Measurements from ENCODE around the gene HOXA9. TPM values are rescaled to one million over a fixed set of nuclear protein-coding genes. Genes with fewer than 3 reads are reported as not detected.

Gene HOXA9
- total and polyA plus RNA-seq, 2 of the 8 experiments (the other 6 are each of a cell fraction or from before 2014, with no cell fraction given) = not detected

DNA sequence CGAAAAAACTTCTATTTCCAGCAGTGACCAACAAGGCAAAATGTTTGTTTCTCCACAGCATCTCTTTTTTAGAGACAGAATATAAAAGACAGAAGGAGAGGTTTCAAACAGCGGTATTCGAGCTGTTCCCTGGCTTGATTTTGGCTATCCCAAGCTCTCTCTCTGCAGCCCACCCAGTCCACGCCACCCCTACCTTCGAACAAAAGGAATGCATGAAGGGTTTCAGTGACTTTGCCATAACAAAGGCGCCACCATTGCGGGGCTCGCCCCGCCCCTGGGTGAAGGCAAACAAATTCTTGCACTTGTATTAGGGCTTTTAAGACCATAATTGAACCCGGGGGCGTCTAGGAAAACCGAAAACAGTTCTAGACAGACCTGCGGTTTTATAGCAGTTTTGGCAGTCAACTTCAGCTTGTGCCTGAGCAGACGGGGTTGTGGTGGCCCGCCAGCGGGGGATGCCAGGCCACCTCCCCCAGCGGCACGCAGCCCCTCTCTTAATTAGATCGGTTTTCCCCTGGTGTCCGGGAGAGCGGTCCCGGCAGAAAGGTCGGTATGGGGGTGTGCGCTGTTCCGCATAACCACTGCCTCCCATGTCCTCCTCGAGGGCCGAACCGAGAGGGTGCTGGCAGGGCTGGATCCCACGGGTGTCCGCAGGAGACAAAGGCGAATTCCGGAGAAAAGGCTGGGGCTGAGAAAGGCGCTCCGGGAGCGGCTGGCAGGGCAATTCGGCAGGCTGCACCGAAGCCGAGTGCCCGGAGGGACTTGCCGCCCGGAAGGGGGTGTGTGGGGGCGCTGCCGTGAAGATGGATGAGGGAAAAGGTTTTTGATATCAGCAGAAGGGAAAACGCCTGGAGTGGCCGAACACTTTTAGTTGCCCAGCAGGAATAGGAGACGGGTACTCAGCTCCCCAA is 22.4 kb upstream of the HOXA9 start:
- no peak overlapping the region for H2AFZ ChIP-seq (ENCODE audit: low read length)
- TF ChIP-seq, protein P1, sequence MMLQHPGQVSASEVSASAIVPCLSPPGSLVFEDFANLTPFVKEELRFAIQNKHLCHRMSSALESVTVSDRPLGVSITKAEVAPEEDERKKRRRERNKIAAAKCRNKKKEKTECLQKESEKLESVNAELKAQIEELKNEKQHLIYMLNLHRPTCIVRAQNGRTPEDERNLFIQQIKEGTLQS (IDR thresholded peaks at IDR 0.05; ENCODE audit: insufficient read depth, low read depth, low read length) = no peak
- TF ChIP-seq CREB1 (IDR thresholded peaks at IDR 0.05) = no peak
- no peak for TF ChIP-seq HDAC6 (IDR thresholded peaks at IDR 0.05; ENCODE audit: low read depth, low read length)
- no peak for TF ChIP-seq TCF12 (IDR thresholded peaks at IDR 0.05; ENCODE audit: low read depth, low read length)
- TF ChIP-seq ZNF274 (IDR thresholded peaks at IDR 0.05; ENCODE audit: borderline replicate concordance, extremely low read depth, low read length) = no peak
- no peak for TF ChIP-seq RXRA (IDR thresholded peaks at IDR 0.05; ENCODE audit: insufficient read depth, low read depth, low read length)
- TF ChIP-seq EP300 (IDR thresholded peaks at IDR 0.05; ENCODE audit: borderline replicate concordance in 1 of 2, low read depth in 2 of 2, low read length in 2 of 2) = no peak
- TF ChIP-seq JUND (IDR thresholded peaks at IDR 0.05; ENCODE audit: low read length) = no peak
- TF ChIP-seq RAD21 (IDR thresholded peaks at IDR 0.05 in 1 of 2, conservative IDR thresholded peaks at IDR 0.05 in 1 of 2; ENCODE audit: low read depth in 2 of 2, low read length in 2 of 2) = no peak
- TF ChIP-seq BACH1 (IDR thresholded peaks at IDR 0.05; ENCODE audit: low read length) = no peak

More for the DNA sequence above, 22.4 kb upstream of the HOXA9 start:
- no peak overlapping the region for H3K27ac ChIP-seq (ENCODE audit: low read depth, low read length)
- H3K4me1 ChIP-seq (replicated peaks in 1 of 4; ENCODE audit: control insufficient read depth in 3 of 4, insufficient read depth in 4 of 4, low read length in 3 of 4) = peaks cover 0 to 27% (median 17%) of the 10 kb centered on the region in 4 experiments; a peak in 6 of 7 replicates
- peaks cover 33 to 58% of the 10 kb centered on the region in 2 experiments for H4K20me1 ChIP-seq (replicated peaks in 1 of 2; ENCODE audit: control insufficient read depth in 1 of 2, insufficient read depth in 2 of 2, low read length in 2 of 2)
- no peak overlapping the region for H3K14ac ChIP-seq (ENCODE audit: insufficient read length)
- FAIRE-seq (no peak), DNase-seq (ENCODE audit: low read depth in 1 of 2, low spot score in 2 of 2) (peak in 1 of 2 experiments; percentile 64)
- no peak overlapping the region for H2BK20ac ChIP-seq (ENCODE audit: low read length)
- no peak overlapping the region for H2BK15ac ChIP-seq (ENCODE audit: low read length)
- H3K23ac ChIP-seq (ENCODE audit: insufficient read length) = no peak overlapping the region
- H3K79me2 ChIP-seq (ENCODE audit: control insufficient read depth in 1 of 2, insufficient read depth in 2 of 2, low read length in 2 of 2) = no peaks in the 10 kb centered on the region
- H2BK120ac ChIP-seq (replicated peaks; ENCODE audit: low read depth, low read length) = no peak overlapping the region
- 0 out of 2 replicates have a peak overlapping the region, but pooled peaks have one; percentile 82 for H2BK12ac ChIP-seq (ENCODE audit: low read depth, low read length)
- H3K4me2 ChIP-seq (ENCODE audit: insufficient read depth in 1 of 2, low read depth in 2 of 2, low read length in 2 of 2) = peak overlapping the region; percentile 29 to 41
- CTCF ChIA-PET (ENCODE audit: partially characterized antibody) = interaction anchor here (0.8 to 9.1 kb wide), 12 partner anchors 8 to 55 kb away, joined by 3 to 64 read pairs (median 6); partner anchors contain the start of genes EVX1, HOXA5 and HOXA7
- no peak overlapping the region for H2BK5ac ChIP-seq (ENCODE audit: low read depth, low read length)
- H3K23me2 ChIP-seq (ENCODE audit: low read depth, low read length) = no peaks in the 10 kb centered on the region
- POLR2A ChIA-PET (ENCODE audit: partially characterized antibody) = interaction anchor here (0.5 to 0.9 kb wide), 2 partner anchors 11 to 287 kb away, joined by 3 read pairs; no protein-coding TSS in a partner anchor
- H3K4ac ChIP-seq (replicated peaks; ENCODE audit: insufficient read length, low read depth, low read length) = no peak overlapping the region
- H3K27me3 ChIP-seq (replicated peaks in 1 of 4; ENCODE audit: control insufficient read depth in 3 of 4, extremely low read depth in 1 of 4, insufficient read depth in 3 of 4, low read length in 3 of 4) = peaks cover 98 to 100% (median 99%) of the 10 kb centered on the region in 4 experiments
- no peak overlapping the region for H2AK5ac ChIP-seq (ENCODE audit: low read depth, low read length)
- H3K9ac ChIP-seq (replicated peaks in 1 of 4; ENCODE audit: extremely low read depth in 1 of 4, low read depth in 3 of 4, low read length in 3 of 4) = no peak overlapping the region
- no peak overlapping the region for H4K8ac ChIP-seq (ENCODE audit: extremely low read depth, insufficient read depth, low read length)
- H3K4me3 ChIP-seq (ENCODE audit: extremely low read depth in 1 of 4, insufficient read depth in 2 of 4, low read depth in 3 of 4, low read length in 4 of 4) = peak overlapping the region in 1 of 4 experiments; percentile 38; a peak in 1 of 8 replicates
- no peak overlapping the region for H4K5ac ChIP-seq (ENCODE audit: insufficient read length, low read depth, low read length)
- no peak overlapping the region for H3K18ac ChIP-seq (ENCODE audit: extremely low read depth, low read length)
- WGBS, 2 experiments (ENCODE audit: extremely low coverage in 1 of 2, insufficient coverage in 1 of 2, insufficient read length in 1 of 2, insufficient replicate concordance in 2 of 2, low coverage in 1 of 2, low lambda C conversion rate in 2 of 2, missing lambda C conversion rate in 1 of 2) = 3% methylated on average over 46 of the region's 46 CpGs; no CpG with 5 or more reads in 1 of the 2 experiments
- no peak overlapping the region for H4K91ac ChIP-seq (replicated peaks; ENCODE audit: insufficient read length, low read length)
- peaks cover 0 to 12% (median 0%) of the 10 kb centered on the region in 4 experiments; a peak in 1 of 8 replicates for H3K36me3 ChIP-seq (ENCODE audit: control insufficient read depth in 2 of 4, insufficient read depth in 4 of 4, low read length in 3 of 4)
- H3K79me1 ChIP-seq (ENCODE audit: low read depth, low read length) = no peaks in the 10 kb centered on the region
- no peaks in the 10 kb centered on the region; a peak in 1 of 4 replicates for H3K9me3 ChIP-seq (ENCODE audit: insufficient read depth in 2 of 2, low read depth in 1 of 2, low read length in 1 of 2)
- H3K56ac ChIP-seq (replicated peaks; ENCODE audit: insufficient read length, low read depth, low read length) = no peak overlapping the region

Data from H1 (cell line).